WI38 (cell line): Measurements from ENCODE around the gene RASSF7.

Experiments used
- H3K4me3 ChIP-seq: 2 replicates; pipeline ENCODE4 v1.5.1; 2011; ENCODE audit warnings: low read depth, mild to moderate bottlenecking, control low read depth, low read length
- CTCF ChIP-seq: IDR thresholded peaks from 2 replicates; pipeline ENCODE4 v1.5.1; 2012; ENCODE audit warnings: low read depth, mild to moderate bottlenecking, control low read depth, low read length

RASSF7 gene

GRCh38 chr11:520428-521176 is 40.2 kb upstream of the RASSF7 start:
- TF ChIP-seq CTCF, result no peak
- no peak overlapping the region for H3K4me3 ChIP-seq

- H3K4me3 ChIP-seq, result no peak overlapping the region
- no peak for TF ChIP-seq CTCF
Observed at GRCh38 chr11:521177-521688, 39.5 kb upstream of the RASSF7 start.

- no peak overlapping the region for H3K4me3 ChIP-seq
- no peak for TF ChIP-seq CTCF
Observed at GRCh38 chr11:526192-526591, 34.6 kb upstream of the RASSF7 start.

DNA sequence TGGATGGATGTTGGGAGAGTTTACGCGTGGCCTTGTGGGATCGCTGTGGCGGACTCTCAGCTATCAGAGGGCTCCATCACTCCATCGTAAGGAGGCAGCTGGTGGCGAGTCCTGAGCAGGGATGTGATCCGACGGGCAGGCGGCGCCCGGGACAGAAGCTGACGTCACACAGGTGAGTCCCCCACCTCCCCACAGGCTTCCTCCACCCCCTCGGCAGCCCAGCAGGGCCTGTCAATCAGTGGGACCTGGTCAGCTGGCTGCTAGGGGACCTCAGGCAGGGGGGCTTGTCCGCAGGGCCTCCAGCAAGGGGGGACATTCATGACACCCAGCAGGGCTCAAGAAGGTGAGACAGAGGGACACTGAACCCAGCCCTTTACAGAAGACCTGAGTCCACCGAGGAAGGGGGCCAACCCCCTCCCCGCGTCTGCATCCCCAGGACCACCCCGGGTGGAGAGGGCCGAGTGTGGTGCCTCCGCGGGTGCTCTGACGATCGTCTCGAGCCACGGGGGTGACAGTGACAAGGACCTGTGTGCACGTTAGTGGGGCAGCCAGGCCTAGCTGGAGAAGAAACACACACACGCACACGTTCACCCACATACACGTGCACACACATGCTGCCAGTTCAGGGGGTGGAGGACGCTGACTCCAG is 32.5 kb upstream of the RASSF7 start:
- no peak overlapping the region for H3K4me3 ChIP-seq
- TF ChIP-seq CTCF, result no peak

- H3K4me3 ChIP-seq, result no peak overlapping the region
- TF ChIP-seq CTCF, result no peak
Observed at GRCh38 chr11:528815-529727, 31.7 kb upstream of the RASSF7 start.

DNA sequence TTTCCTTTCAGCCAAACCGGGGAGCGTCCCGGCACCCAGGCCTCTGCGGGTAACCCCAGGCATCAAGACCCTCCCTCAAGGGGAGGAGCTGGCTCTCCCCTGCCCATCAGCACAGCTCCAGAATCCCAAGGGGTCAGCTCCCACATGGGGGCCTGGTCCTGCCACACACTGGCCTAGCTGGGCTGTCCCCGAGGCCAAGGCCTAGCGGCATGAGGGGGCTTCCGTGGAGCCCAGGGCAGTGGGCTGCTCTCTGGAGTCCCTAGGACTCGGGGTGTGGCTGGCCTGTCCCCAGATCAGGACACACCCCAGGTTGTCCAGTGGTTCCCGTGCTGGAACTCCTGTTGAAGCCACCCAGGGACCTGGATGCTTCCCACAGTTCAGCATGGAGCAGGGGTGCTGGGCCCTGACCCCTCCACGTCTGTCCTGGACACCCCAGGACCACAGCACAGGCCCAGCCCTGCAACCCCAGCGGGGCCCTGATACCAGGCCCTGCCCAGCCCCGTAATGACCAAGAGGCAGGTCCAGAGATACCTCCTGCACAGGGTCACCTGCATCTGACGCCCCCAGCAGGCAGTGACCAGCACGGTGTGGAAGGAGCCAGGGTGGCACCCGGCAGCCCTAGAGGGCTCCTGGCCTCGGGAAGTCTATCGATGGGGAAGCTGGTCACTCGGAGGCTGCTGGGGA is 30.9 kb upstream of the RASSF7 start:
- no peak overlapping the region for H3K4me3 ChIP-seq
- TF ChIP-seq CTCF, result no peak
